Measurements from ENCODE around the gene MRPS22.

Gene MRPS22

GRCh38 chr3:139325551-139325950 lies 18.3 kb upstream of the MRPS22 start:
- no peak for DNase-seq (ENCODE audit: low read depth)
- no peak overlapping the region for H3K4me3 ChIP-seq (ENCODE audit: low read length)
- TF ChIP-seq CTCF (conservative IDR thresholded peaks at IDR 0.05; ENCODE audit: low read length), result no peak

- no peak overlapping the region for H3K4me3 ChIP-seq (ENCODE audit: low read length)
- DNase-seq (ENCODE audit: low read depth), result no peak
- TF ChIP-seq CTCF (conservative IDR thresholded peaks at IDR 0.05; ENCODE audit: low read length), result no peak
These were observed 17.7 kb upstream of the MRPS22 start for GRCh38 chr3:139326131-139326530.

GRCh38 chr3:139326707-139327106 lies 17.1 kb upstream of the MRPS22 start:
- 0 out of 2 replicates have a peak, but pooled peaks have one; percentile 6 for TF ChIP-seq CTCF (conservative IDR thresholded peaks at IDR 0.05; ENCODE audit: low read length)
- no peak for DNase-seq (ENCODE audit: low read depth)
- no peak overlapping the region for H3K4me3 ChIP-seq (ENCODE audit: low read length)

- DNase-seq (ENCODE audit: low read depth), result no peak
- no peak overlapping the region for H3K4me3 ChIP-seq (ENCODE audit: low read length)
- no peak for TF ChIP-seq CTCF (conservative IDR thresholded peaks at IDR 0.05; ENCODE audit: low read length)
These were observed 16.6 kb upstream of the MRPS22 start for GRCh38 chr3:139327231-139327630.

GRCh38 chr3:139327861-139328260 lies 16.0 kb upstream of the MRPS22 start:
- no peak for TF ChIP-seq CTCF (conservative IDR thresholded peaks at IDR 0.05; ENCODE audit: low read length)
- no peak overlapping the region for H3K4me3 ChIP-seq (ENCODE audit: low read length)
- peak; percentile 14 for DNase-seq (ENCODE audit: low read depth)

- no peak for TF ChIP-seq CTCF (conservative IDR thresholded peaks at IDR 0.05; ENCODE audit: low read length)
- no peak overlapping the region for H3K4me3 ChIP-seq (ENCODE audit: low read length)
- no peak for DNase-seq (ENCODE audit: low read depth)
These were observed 15.5 kb upstream of the MRPS22 start for GRCh38 chr3:139328356-139328755.

GRCh38 chr3:139329364-139329850 lies 14.4 kb upstream of the MRPS22 start:
- peak; percentile 78 for DNase-seq (ENCODE audit: low read depth)
- no peak overlapping the region for H3K4me3 ChIP-seq (ENCODE audit: low read length)
- TF ChIP-seq CTCF (conservative IDR thresholded peaks at IDR 0.05; ENCODE audit: low read length), result peak; percentile 96
